Activated CD4-positive, alpha-beta T cell treated with anti-CD3 and anti-CD28 coated beads, Interleukin-2, amount 50 U/mL, for 24 hours (primary cell): ENCODE measurements around the gene TNFAIP6.
"Not testable (repeated sequence)": the region's sequence is repeated elsewhere in the genome, so short reads cannot be mapped to it uniquely, and the experiment has no call there.

Source experiments
- DNase-seq, 2 donors: peaks; one replicate each; pipeline ENCODE4 v3.0.0-alpha.2; 2020; ENCODE audit warnings: low read depth in 1 of 2, low spot score in 1 of 2

The TNFAIP6 gene

DNA sequence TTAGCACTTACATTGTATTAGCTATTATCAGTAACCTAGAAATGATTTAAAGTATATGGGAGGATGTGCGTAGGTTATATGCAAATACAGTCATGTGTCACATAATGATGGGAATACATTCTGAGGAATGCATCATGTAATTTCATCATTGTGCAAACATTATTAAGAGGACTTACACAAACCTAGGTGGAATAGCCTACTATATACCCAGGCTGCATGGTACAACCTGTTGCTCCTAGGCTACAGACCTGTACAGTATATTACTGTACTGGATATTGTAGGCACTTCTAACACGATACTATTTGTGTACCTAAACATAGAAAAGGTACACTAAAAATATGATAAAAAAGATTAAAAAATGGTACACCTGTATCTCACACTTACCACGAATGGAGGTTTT, 60.3 kb downstream of the TNFAIP6 start:
- no peak for DNase-seq

- DNase-seq, result not testable (repeated sequence)
Measured at GRCh38 chr2:151421681-151422080, 64.3 kb downstream of the TNFAIP6 start.

DNA sequence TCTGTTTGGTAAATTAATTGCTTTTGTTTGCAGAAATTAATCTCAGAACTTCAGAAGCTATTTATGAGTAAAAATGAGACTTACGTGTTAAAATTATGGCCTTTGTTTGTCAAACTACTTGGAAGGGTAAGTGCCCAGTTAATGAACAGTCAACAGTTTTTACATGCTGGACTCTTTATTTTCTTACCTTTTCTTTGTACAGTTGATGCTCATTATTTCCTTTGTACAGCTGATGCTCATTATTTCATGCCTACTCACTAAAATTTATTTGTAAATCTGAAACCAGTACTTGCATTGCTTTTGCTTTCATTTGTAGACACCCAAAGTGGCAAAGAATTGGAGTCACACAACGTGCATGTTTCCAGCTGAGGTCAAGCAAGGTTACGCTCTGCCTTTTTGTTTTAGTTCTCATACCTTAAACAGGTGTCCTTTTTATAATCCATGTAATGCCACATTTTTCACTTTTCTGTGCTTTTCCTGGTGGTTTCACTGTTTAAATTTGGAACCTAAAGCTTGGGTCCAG, 65.6 kb downstream of the TNFAIP6 start:
- DNase-seq, result peak in 1 of 2 donors; percentile 7

GRCh38 chr2:151423760-151424159, 66.4 kb downstream of the TNFAIP6 start:
- no peak for DNase-seq
